GM19467 (cell line): ENCODE data around the gene ADGRL3.
"Not testable (repeated sequence)": the region's sequence is repeated elsewhere in the genome, so short reads cannot be mapped to it uniquely, and the experiment has no call there.

ENCODE experiments used
- ATAC-seq: cut with Tn5 transposase; IDR thresholded peaks from one replicate; pipeline ENCODE4 v1.9.1; 2021; ENCODE audit warnings: mild to moderate bottlenecking, moderate library complexity; ENCODE audit not compliant: unreplicated experiment

ADGRL3 gene

DNA sequence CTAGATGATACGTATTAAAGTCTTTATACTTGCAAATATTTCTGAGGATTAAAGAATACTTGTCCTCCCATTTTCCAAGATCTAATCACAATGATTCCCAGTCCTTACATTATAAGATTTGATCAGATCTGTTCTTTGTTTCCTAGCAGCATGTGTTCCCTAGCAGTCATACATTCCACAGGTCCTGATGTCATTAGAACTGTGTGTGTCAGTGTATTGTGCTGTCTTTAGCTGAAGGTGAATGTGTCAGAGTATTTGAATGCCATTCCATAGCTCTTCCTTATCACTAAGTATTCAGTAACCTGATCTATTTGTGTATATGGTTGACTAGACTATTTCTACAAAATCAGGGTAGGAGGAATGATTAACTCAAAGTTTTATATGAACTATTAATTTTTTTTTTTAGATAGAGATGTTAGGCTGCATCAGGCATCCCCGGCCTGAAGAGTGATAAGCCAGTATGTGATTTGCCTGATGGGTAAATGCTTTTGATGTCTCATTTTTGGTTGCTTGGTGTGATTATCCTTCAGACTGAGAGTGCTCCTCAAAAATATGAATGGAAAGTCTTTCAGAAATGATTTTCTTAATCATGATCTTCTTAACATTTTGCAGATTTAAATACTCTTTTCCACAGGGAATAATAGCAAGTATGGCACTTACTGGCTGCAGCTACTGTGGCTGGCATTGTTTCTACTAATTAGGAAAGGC, 4.4 kb downstream of the ADGRL3 start:
- ATAC-seq = no peak

DNA sequence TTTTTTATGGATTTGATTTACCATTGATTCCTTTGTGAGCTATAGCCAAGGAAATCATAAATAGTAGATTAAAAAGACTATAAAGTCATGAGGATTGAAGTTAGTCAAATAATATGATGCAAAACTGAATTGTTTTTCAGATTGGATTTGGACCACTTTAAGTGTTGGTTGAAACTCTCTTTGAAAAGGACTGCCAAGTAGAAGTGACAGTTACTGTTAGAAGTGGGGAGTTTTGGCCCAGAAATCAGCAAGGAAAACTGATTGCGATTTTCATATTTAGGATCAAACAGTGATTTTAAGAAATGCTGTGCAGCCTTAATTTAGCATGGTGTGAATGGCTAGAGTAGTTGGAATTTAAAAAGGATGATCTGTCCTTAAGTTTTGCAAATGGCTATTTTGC, 4.9 kb downstream of the ADGRL3 start:
- no peak for ATAC-seq

DNA sequence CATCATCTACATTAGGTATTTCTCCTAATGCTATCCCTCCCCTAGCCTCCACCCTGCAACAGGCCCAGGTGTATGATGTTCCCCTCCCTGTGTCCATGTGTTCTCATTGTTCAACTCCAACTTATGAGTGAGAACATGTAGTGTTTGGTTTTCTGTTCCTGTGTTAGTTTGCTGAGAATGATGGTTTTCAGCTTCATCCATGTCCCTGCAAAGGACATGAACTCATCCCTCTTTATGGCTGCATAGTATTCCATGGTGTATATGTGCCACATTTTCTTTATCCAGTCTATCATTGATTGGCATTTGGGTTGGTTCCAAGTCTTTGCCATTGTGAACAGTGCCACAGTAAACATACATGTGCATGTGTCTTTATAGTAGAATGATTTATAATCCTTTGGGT, 7.0 kb downstream of the ADGRL3 start:
- not testable (repeated sequence) for ATAC-seq

DNA sequence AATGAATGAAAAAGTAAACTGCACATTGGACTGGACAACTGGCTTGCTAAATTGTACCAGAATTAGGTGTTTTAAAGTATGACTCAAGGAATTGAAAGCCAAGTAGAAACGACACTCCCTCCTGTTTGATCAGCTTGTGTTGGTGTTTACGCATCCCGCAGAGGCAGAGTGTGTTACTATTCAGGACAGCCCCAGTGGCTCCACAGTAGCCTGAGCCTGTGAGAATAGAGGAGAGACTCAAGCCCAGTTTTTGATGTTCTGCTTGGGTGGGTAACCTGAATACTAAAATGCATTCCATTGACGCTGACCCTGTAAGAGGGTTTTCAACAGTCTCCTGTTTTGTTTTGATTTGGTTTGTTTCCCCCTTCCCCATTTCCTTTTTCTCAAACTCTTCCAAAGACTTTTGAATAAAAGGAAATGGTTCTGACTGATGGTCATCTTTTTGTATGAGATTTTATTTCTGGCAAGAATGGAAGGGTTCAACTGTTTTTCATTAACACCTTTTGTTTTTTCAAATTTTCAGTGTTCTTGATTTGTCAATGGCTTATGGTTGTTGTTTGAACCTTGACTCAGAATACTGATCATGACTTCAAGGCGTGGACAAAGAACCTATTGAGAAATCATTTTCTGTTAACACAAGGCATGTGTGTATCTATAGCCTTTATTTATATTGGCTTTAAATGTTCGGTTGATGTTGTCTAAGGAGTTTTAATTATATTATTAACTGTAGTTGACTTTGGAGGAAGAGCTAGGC, 10.2 kb downstream of the ADGRL3 start:
- no peak for ATAC-seq

DNA sequence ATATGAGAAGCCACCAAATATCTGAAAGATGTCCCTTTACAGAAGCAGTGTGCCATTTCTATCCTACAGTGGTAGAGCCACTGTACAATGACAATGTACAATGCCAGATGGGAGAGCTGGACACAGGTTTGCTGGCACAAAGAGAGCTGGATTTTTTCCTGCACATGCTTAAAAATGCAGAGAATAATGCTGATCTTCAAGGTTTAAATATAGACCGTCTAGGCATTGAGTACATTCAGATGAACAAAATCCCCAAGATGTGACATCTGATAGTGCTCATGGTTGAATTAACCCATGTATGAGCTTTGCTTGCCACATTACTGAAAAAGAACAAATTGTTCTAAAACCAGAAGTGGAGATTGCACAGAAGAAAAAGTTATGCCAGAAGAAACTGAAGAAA, 11.7 kb downstream of the ADGRL3 start:
- no peak for ATAC-seq

DNA sequence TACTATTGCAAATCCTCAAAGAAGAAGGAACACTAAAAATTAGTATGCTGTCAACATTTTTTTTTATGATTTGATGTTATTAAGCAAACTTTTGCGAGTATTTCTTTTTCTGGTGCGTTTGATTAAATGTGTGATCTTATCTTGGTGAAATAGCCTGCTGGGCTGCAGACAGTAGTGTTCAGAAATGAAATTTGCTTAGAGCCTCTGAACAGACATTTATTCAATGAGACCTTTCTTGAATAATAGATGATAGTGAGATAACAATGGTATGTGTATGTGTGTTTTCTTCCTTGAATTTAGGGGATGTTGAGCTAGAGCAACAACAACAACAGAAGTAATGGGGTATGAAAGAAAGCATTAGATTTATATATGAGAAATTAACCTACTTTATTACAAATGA, 12.7 kb downstream of the ADGRL3 start:
- no peak for ATAC-seq

DNA sequence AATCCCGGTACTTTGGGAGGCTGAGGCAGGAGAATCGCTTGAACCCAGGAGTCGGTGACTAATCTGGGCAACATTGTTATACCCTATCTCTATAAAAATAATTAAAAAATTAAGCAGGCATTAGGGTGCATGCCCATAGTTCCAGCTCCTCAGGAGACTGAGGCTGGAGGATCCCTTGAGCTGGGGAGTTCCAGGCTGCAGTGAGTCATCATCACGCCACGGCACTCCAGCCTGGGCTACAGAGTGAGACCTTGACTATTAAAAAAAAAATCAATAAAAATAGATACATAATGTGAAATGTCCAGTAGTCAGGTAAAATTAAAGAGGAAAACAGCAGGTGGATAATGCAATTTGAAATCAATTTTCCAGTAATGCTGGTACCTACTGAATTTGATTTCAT, 14.6 kb downstream of the ADGRL3 start:
- no peak for ATAC-seq

DNA sequence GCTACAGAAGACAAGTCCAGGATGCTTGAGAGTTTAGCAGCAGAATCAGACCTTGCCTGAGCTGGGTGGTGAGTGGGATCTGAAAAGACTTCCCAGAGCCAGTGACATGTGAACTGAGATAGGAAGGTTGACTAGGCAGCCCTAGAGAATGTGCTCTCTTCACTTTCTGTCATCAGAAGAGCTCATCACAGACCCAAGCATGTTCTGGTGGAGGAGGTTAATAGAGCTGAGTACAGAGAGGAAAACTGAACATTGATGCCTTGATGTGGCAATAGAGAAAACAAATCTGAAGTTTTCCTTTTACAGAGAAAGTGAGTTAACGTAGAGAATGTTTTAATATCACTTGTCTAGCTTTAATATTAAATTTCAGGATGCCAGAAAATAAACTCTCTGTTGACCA, 17.1 kb downstream of the ADGRL3 start:
- ATAC-seq = no peak

DNA sequence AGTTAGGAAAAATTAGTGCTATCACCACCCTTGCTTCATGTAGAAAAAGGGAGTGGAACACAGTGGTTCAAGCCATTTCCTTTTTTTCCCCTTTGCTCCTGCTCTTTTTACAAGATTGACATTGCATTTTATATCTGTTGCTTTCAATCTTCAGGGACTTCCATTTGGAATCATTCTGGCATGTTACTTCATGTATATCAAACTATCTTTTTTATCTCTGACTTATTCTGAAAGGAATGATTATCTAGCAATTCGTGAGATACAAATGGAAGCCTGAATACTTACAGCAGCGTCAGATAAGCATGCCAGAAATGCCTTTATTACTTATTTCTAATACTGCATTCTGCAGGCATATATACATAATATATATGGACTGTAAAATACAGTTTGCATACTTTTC, 20.4 kb downstream of the ADGRL3 start:
- no peak for ATAC-seq

DNA sequence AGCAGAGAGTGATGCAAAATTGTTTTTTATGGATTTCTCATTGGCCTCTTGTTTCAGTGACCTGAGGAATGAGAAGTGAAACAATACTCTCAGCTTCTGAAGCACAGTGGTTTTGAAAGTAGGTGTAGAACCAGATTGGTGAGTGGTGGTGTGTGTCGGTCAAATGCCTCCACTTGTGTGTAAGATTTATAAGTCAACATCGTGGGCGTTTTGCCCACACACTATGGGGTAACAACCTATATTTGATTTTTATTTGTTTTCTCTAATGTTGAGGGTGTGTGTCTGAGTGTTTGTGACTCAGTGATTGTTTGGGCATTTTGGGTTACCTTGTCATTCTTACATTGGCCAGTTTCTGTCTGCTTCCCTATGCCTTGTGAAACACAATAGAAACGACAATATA, 23.3 kb downstream of the ADGRL3 start:
- ATAC-seq = no peak

DNA sequence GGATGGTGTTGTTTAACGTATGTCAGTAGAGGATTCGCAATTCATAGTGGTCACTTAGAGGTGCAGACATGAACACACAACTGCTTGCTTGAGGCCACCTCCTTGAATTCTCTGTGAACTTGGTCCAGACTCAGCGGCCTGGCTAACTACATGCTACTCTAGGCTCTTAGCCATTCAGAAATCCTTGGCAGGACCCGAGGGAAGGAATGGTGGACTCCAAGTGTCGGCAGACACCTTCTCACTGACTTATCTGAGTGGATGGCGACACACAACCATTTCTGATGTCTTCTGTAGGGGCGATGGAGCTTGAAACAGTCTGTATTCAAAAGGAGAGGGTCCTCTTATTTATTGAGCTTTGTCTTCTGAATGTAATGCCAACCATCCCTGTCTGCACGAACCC, 24.4 kb downstream of the ADGRL3 start:
- no peak for ATAC-seq

DNA sequence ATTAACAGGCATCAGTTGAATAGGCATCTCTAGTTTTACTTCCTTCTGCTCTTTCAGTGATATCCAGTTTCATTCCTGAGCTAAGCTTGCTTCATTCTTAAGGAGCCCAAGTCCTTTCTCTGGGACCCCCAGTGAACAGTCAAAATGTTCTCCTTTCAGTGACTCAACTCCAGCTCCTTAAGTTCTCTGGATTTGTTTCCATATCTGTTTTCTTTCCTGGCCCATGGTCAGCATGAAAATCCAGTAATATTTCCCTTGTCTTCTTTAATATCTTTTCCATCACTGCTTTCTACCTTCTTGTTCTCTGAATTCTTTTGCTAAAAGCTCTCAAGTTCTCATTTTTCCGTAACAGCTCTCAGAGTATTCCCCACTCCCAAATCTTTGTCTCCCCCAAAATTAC, 25.5 kb downstream of the ADGRL3 start:
- ATAC-seq = no peak

DNA sequence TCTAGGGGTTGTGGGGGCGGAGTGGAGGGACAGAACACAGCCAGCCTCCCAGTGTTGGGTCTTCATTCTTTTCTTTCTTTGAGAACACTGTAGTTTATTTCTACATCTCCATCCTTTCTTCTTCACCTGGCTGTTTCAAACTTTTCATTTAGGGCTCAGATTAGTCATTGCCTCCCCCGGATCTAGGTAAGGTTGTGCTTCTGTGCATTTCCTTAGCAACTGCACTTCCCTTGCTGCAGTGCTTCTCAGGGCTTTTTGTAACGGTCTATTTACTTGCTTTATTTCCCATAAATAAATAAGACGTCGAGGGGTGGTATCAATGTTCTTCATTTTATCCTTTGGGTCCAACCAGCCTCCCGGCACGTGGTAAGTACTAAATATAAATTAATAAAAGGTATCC, 31.3 kb downstream of the ADGRL3 start:
- ATAC-seq = no peak

DNA sequence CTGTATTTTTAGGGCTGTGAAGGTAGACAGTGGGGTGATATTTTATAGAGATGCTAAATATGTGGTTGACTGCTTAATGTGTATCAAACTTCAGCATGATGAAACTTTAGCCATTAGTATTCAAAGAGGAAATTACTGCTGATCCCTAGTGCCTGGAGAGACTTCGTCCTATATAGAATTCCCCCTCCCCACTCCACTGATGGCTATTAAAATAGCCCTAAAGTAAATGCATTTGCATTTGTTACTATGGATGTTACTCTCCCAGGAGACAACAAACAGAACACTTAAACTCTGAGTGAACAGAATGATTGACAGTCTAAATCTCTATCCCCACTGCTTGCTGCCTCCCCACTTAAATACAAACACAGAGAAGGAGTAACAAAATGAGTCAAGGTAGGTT, 39.1 kb downstream of the ADGRL3 start:
- ATAC-seq = no peak

DNA sequence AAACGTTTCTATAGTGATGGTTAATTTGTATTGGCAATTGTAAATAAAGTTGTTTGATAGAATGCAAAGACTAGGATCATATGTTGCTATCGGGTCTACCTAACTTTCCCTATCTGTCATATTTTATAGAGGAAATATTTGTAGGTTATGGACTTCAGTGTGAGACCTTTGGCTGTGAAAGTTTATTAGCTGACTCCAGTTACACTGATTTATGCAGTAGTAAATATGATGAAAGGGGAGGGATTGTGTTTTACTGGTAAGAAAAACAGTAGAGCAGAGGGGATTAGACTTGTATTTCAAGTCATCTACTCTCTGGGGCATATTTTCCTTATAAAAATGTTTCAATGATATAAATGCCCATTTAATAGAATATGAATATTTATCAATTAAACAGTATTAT, 43.8 kb downstream of the ADGRL3 start:
- ATAC-seq = no peak

DNA sequence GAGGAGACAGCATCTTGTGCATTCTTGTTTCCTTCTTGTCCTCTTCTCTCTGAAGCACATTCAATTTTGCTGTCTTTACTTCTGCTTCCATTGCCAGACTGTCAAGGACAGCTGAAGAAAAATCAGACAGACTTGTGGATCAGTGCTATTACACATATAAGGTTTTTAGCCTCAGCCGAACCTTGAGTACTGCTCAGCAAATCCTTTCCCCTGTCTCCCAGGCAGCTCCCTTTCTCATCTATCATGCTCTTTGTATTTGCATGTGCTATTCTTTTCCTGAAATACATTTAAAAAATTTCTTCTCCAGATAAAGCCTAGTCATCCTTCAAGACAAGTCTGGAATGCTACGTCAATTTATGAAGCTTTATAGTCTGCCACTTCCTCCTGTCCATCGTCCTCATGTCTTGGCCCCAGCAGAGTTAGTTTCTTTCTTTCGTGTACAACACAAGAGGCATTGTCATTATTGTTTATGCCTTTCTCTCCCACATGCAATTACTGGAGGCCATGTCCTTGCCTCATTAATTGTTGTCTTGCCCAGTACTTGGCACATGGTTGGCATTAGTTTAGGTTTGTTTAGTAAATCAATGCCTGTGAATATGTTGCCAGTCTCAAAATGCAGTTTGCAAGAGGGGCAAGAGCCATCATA, 45.1 kb downstream of the ADGRL3 start:
- no peak for ATAC-seq

DNA sequence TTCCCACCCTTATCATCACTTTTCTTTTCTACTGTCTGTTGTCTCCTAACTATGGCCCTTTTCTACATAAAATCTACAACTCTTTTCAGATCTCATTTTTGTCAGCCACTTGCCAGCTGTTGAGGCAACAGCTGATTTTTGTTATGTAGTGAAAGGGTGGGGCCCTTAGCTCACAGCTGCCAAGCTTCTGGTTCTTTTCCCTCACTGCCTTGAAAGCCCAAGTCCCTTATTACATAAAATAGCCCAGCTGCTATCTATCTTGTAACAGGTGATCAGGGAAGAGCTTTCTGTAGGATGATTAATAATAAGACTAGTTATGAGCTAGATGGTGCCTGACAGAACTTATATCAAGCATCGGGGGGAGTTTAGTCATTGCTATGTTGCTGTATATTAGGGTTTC, 45.9 kb downstream of the ADGRL3 start:
- ATAC-seq = no peak

DNA sequence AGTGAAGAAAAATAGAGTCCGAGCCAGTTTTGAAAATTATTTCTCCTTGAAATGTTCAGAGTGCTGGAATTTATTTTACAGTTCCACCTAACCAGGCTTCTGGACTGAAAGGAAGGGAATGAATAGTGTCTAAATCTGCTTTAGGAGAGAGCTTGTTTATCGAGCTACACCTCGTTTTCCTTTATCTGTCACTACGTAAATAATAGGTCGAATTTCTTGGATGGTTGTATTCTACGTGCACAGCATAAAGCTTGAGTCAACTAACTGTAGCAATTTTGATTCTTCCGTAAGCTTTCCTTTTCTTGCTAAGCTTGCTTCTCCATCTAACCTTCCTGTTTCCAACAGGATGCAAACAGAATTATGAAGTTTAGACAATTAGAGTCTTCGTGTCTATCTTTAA, 48.6 kb downstream of the ADGRL3 start:
- no peak for ATAC-seq

DNA sequence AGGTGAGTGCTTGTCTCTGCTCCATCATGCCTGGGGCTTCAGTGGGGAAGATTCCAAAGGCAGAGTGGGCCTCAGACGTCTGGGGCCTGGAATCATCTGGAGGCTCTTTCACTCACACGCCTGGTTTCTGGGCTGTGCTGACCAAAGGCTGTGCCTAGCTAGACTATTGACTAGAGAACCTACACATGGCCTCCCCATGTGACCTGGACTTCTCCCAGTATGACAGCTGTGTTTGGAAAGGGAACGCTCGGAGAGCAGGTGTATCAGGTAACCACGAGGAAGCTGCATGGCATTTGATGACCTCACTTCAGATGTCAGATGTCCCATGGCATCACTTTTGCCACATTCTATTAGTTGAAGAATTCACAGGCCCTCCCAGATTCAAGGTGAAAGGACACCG, 51.0 kb downstream of the ADGRL3 start:
- no peak for ATAC-seq

DNA sequence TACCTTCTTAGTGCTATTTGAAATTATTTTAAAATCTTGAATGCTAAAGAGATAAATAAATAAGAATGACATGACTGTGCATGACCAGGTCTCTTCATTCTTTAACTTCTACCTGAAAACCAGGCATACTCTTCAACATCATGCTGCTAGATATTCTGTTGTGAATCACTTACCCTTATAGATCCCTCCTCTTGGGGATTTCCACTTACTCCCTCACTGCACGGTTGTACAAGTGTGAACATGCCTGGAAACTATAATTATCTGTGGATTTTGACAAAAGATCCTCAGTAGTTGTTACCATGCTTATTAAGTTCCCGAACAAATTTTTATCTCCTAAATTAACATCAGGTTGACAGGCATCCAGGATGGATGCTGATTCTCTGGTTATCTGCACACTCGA, 54.3 kb downstream of the ADGRL3 start:
- ATAC-seq = no peak

DNA sequence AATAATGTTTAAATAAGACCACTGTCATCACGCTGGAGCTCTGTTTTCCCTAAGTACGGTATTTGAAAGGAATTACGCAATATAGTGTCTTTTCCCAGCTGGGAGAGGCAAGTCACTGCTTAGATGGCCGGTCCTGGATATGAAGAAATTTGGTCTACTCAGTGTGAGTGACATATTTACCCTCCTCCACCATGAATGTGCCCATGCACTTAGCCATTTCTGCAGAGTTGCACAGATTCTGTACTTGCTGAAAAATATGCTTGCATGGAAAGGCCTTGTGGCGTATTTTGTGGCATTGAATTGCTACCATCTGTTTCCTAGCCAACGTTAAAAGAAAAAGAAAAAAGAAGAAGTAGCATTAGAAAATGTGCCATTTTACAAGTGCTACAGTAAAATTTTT, 73.1 kb downstream of the ADGRL3 start:
- ATAC-seq = no peak

DNA sequence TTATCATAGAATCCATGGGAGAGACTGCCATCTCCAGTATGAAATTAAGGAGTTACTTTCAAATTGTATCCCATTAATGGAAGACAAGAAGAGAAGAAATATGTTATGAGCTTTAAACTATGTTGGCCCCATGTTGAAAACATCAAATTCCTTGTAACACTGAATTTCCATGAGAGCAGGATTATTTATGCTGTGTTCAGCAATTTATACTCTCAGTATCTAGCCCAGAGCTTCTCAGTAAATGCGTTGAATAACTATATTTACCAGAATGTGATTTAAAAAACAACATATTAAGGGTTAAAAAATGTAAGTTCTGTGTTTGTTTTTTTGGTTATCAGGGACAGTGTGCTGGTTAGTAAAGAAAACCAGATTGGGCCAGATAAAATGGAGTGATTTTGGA, 74.2 kb downstream of the ADGRL3 start:
- no peak for ATAC-seq
